IMR-90 (cell line): ENCODE data around the gene CCDC136. TPM values are rescaled to one million over a fixed set of nuclear protein-coding genes. Genes with fewer than 3 reads are reported as not detected.

Experiments used
- CTCF ChIP-seq: conservative IDR thresholded peaks from 2 replicates; pipeline ENCODE4 v1.5.1; 2012; ENCODE audit warnings: mild to moderate bottlenecking, low read depth, low read length, improper control_type of control experiment
- polyA plus RNA-seq, 3 experiments: library from polyadenylated mRNA; depleted of rRNA; stranded (reverse); fragments of >200 nt; gene quantifications; 2 replicates each; pipeline ENCODE4 v1.2.3, GENCODE V29; 2012; ENCODE audit warnings: low replicate concordance in 1 of 3
- total RNA-seq: library from RNA; depleted of rRNA; stranded (reverse); fragments of >200 nt; gene quantifications from 2 replicates; pipeline ENCODE4 v1.2.3, GENCODE V29; 2012

Gene CCDC136
- total and polyA plus RNA-seq, 2 of the 4 experiments (the other 2 are of a cell fraction), result 7.7 to 18.0 TPM

GRCh38 chr7:128842674-128843641 lies 51.2 kb downstream of the CCDC136 start (continued):
- no peak for TF ChIP-seq CTCF
